Gastroesophageal sphincter (tissue), 3 donors: ENCODE measurements around the gene FMNL3.

Experiments used
- EP300 ChIP-seq: sonication (generic); formaldehyde crosslinking; IDR thresholded peaks from one replicate; pipeline ENCODE4 v1.6.1; 2017; ENCODE audit warnings: antibody characterized with exemption, mild to moderate bottlenecking
- POLR2A ChIP-seq, 2 donors: fragments of 450-650 bp; IDR thresholded peaks; one replicate each; pipeline ENCODE4 v1.6.1; 2017; ENCODE audit warnings: antibody characterized with exemption in 2 of 2, mild to moderate bottlenecking in 2 of 2, moderate library complexity in 1 of 2
- POLR2AphosphoS5 ChIP-seq: sonication (generic); formaldehyde crosslinking; IDR thresholded peaks from one replicate; pipeline ENCODE4 v1.6.1; 2017; ENCODE audit warnings: antibody characterized with exemption
- TF ChIP-seq, protein P1 (sequence below), 4 experiments: fragments of 200-600 bp in 2 of 4; fragments of 450-650 bp in 2 of 4; sonication (generic) in 1 of 4; IDR thresholded peaks; one replicate each; pipeline ENCODE4 v1.5.1; 2017 to 2019; ENCODE audit warnings: antibody characterized with exemption in 4 of 4, mild to moderate bottlenecking in 2 of 4, moderate library complexity in 2 of 4

DNA sequence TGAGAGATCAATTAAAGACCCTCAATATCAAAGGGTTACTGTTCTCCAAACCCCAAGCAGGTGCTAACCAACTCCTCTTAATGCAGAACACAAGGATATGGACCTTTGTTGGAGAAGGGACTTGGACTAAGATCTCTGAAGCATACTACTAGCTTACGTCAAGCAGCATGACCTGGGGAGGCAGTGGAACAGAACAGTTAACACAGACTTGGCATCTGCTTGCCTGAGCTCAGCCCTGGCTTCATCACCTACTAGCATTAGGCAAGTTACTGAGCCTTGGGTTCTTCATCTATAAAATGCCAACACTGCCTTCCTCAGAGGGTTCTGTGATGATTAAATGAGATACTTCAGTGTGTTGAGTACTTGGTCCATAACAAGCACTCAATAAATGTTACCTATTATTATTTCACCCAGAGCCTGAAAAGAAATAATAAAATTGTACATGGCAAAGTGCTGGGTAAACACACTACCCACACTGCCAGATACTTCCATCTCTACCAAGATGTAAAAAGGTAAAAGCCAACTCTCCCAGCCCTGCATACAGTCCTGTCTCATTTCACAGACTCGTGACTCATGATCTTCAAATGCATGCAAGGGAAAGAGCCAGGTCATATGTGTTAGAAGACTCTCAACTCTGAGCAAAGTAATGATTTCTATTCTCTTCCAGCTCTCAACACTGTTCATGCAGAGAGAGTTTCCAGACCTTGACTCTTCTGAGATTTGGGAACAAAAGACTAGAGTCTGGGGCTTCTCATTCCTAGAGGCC, 39.7 kb downstream of the FMNL3 start:
- TF ChIP-seq, protein P1, sequence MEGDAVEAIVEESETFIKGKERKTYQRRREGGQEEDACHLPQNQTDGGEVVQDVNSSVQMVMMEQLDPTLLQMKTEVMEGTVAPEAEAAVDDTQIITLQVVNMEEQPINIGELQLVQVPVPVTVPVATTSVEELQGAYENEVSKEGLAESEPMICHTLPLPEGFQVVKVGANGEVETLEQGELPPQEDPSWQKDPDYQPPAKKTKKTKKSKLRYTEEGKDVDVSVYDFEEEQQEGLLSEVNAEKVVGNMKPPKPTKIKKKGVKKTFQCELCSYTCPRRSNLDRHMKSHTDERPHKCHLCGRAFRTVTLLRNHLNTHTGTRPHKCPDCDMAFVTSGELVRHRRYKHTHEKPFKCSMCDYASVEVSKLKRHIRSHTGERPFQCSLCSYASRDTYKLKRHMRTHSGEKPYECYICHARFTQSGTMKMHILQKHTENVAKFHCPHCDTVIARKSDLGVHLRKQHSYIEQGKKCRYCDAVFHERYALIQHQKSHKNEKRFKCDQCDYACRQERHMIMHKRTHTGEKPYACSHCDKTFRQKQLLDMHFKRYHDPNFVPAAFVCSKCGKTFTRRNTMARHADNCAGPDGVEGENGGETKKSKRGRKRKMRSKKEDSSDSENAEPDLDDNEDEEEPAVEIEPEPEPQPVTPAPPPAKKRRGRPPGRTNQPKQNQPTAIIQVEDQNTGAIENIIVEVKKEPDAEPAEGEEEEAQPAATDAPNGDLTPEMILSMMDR (IDR thresholded peaks at IDR 0.05), result no peak
- TF ChIP-seq POLR2A (IDR thresholded peaks at IDR 0.05), result no peak
- no peak for TF ChIP-seq POLR2AphosphoS5
- TF ChIP-seq EP300, result no peak
